ENCODE results near the gene PRR9.

Gene PRR9

GRCh38 chr1:153203130-153203529 is 14.3 kb upstream of the PRR9 start, which contains the start of gene LELP1:
TSS of gene LELP1 (plus strand) at chr1:153203430. CDS start at chr1:153204708, 1,278 bp downstream.
- no peaks in the 10 kb centered on the region for H3K9me3 ChIP-seq (ENCODE audit: insufficient read depth, low read length, severe bottlenecking)
- H3K27me3 ChIP-seq (ENCODE audit: insufficient read depth, low read length, poor library complexity) = peaks cover 22% of the 10 kb centered on the region
- no peaks in the 10 kb centered on the region for H4K20me1 ChIP-seq (ENCODE audit: insufficient read depth, low read length)
- no peaks in the 10 kb centered on the region for H3K4me1 ChIP-seq (ENCODE audit: insufficient read depth, low read length)
- DNase-seq = no peak
- H2AFZ ChIP-seq (ENCODE audit: low read depth, low read length) = no peak within 1 kb of the TSS
- no peak within 1 kb of the TSS for H3K9ac ChIP-seq (ENCODE audit: low read depth, low read length)
- H3K36me3 ChIP-seq (ENCODE audit: insufficient read depth, low read length) = no peaks in the 10 kb centered on the region
- no peak within 1 kb of the TSS for H3K27ac ChIP-seq (ENCODE audit: low read length)
- H3K4me2 ChIP-seq (ENCODE audit: insufficient read depth, low read length) = no peak within 1 kb of the TSS
- TF ChIP-seq CTCF (IDR thresholded peaks at IDR 0.05; ENCODE audit: borderline replicate concordance, extremely low read depth, low read length, poor library complexity, severe bottlenecking) = no peak
- TF ChIP-seq EZH2 (IDR thresholded peaks at IDR 0.05; ENCODE audit: borderline replicate concordance, low read depth, low read length, severe bottlenecking) = no peak
- ATAC-seq (ENCODE audit: insufficient read depth, low read depth) = no peak
- H3K79me2 ChIP-seq (ENCODE audit: insufficient read depth, low read length) = no peaks in the 10 kb centered on the region
- H3K4me3 ChIP-seq (ENCODE audit: low read depth in 1 of 2, low read length in 2 of 2) = no peak within 1 kb of the TSS

DNA sequence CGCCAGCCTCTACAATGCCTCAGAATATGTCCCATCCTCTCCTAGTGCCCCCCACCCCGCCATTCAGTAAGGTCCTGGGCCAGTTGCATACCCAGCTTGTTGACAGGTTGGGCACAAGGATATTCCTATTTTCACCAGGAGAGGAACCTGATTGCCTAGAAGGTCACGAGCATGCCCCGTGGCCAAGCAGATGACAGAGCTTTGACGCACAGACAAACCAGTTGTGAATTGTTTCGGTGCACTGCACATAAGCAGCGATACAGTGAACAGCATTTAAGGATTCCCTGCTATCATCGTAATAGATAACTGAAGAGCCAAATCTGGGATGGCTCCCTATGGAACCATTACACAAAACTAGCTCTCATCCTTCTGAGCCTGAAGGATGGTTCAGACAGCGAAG is 10.8 kb upstream of the PRR9 start:
- no peaks in the 10 kb centered on the region for H4K20me1 ChIP-seq (ENCODE audit: insufficient read depth, low read length)
- H2AFZ ChIP-seq (ENCODE audit: low read depth, low read length) = no peak overlapping the region
- TF ChIP-seq CTCF (IDR thresholded peaks at IDR 0.05; ENCODE audit: borderline replicate concordance, extremely low read depth, low read length, poor library complexity, severe bottlenecking) (no peak), EZH2 (IDR thresholded peaks at IDR 0.05; ENCODE audit: borderline replicate concordance, low read depth, low read length, severe bottlenecking) (no peak)
- no peak overlapping the region for H3K4me3 ChIP-seq (ENCODE audit: low read depth in 1 of 2, low read length in 2 of 2)
- H3K4me1 ChIP-seq (ENCODE audit: insufficient read depth, low read length) = no peaks in the 10 kb centered on the region
- ATAC-seq (ENCODE audit: insufficient read depth, low read depth) (no peak), DNase-seq (no peak)
- no peak overlapping the region for H3K4me2 ChIP-seq (ENCODE audit: insufficient read depth, low read length)
- H3K79me2 ChIP-seq (ENCODE audit: insufficient read depth, low read length) = no peaks in the 10 kb centered on the region
- no peak overlapping the region for H3K27ac ChIP-seq (ENCODE audit: low read length)
- no peaks in the 10 kb centered on the region for H3K9me3 ChIP-seq (ENCODE audit: insufficient read depth, low read length, severe bottlenecking)
- no peak overlapping the region for H3K9ac ChIP-seq (ENCODE audit: low read depth, low read length)
- H3K36me3 ChIP-seq (ENCODE audit: insufficient read depth, low read length) = no peaks in the 10 kb centered on the region
- peaks cover 4% of the 10 kb centered on the region for H3K27me3 ChIP-seq (ENCODE audit: insufficient read depth, low read length, poor library complexity)

DNA sequence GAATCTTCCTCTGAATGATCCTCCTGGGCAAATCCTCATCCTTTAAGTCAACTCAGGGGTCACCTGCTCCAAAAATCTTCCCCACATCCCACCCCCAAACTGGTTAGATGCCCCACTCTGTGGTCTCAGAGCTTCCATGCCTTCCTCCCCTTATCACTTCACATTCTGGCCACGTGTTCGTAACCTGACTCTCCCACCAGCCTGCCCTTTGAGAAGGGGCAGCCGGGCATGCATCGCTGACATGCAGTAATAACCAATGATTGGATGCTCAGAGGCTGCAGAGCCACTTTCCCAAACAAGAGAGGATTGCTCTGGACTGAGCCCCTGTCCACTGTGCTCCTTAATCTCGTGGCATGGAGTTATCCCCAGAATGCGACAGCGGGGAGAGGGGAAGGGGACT is 7.2 kb upstream of the PRR9 start:
- no peak for DNase-seq
- H3K4me3 ChIP-seq (ENCODE audit: low read depth in 1 of 2, low read length in 2 of 2) = no peak overlapping the region
- H4K20me1 ChIP-seq (ENCODE audit: insufficient read depth, low read length) = no peaks in the 10 kb centered on the region
- peaks cover 5% of the 10 kb centered on the region for H3K27me3 ChIP-seq (ENCODE audit: insufficient read depth, low read length, poor library complexity)
- H3K4me1 ChIP-seq (ENCODE audit: insufficient read depth, low read length) = no peaks in the 10 kb centered on the region
- TF ChIP-seq EZH2 (IDR thresholded peaks at IDR 0.05; ENCODE audit: borderline replicate concordance, low read depth, low read length, severe bottlenecking) (no peak), CTCF (IDR thresholded peaks at IDR 0.05; ENCODE audit: borderline replicate concordance, extremely low read depth, low read length, poor library complexity, severe bottlenecking) (no peak)
- H3K9ac ChIP-seq (ENCODE audit: low read depth, low read length) = no peak overlapping the region
- no peak overlapping the region for H3K4me2 ChIP-seq (ENCODE audit: insufficient read depth, low read length)
- no peak overlapping the region for H2AFZ ChIP-seq (ENCODE audit: low read depth, low read length)
- no peaks in the 10 kb centered on the region for H3K79me2 ChIP-seq (ENCODE audit: insufficient read depth, low read length)
- H3K36me3 ChIP-seq (ENCODE audit: insufficient read depth, low read length) = no peaks in the 10 kb centered on the region
- no peaks in the 10 kb centered on the region for H3K9me3 ChIP-seq (ENCODE audit: insufficient read depth, low read length, severe bottlenecking)
- ATAC-seq (ENCODE audit: insufficient read depth, low read depth) = no peak
- no peak overlapping the region for H3K27ac ChIP-seq (ENCODE audit: low read length)

DNA sequence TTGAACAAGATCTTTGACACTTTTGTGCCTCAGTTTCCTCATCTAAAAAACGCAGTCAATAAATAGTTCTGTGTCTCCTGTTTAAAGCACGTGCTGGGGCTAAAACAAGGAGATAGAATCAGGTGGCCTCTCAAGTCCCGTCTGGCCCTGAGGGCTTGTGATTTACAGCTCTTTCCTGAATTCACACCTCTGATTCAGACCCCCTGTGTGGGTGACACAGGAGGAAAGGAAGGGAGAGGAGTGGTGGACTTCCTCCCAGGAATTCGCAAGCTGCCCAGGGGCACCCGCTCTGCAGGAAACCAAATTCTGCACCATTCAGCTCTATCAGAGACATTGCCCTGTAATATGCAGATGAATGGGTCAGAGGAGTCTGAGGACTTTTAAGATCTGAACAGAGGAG is 5.2 kb upstream of the PRR9 start:
- TF ChIP-seq EZH2 (IDR thresholded peaks at IDR 0.05; ENCODE audit: borderline replicate concordance, low read depth, low read length, severe bottlenecking) = no peak
- no peak for TF ChIP-seq CTCF (IDR thresholded peaks at IDR 0.05; ENCODE audit: borderline replicate concordance, extremely low read depth, low read length, poor library complexity, severe bottlenecking)
- no peak overlapping the region for H3K9ac ChIP-seq (ENCODE audit: low read depth, low read length)
- H3K9me3 ChIP-seq (ENCODE audit: insufficient read depth, low read length, severe bottlenecking) = no peaks in the 10 kb centered on the region
- H3K4me1 ChIP-seq (ENCODE audit: insufficient read depth, low read length) = no peaks in the 10 kb centered on the region
- H3K79me2 ChIP-seq (ENCODE audit: insufficient read depth, low read length) = no peaks in the 10 kb centered on the region
- H3K27me3 ChIP-seq (ENCODE audit: insufficient read depth, low read length, poor library complexity) = peaks cover 5% of the 10 kb centered on the region
- H3K4me2 ChIP-seq (ENCODE audit: insufficient read depth, low read length) = no peak overlapping the region
- no peaks in the 10 kb centered on the region for H3K36me3 ChIP-seq (ENCODE audit: insufficient read depth, low read length)
- H3K4me3 ChIP-seq (ENCODE audit: low read depth in 1 of 2, low read length in 2 of 2) = no peak overlapping the region
- no peak for DNase-seq
- H3K27ac ChIP-seq (ENCODE audit: low read length) = no peak overlapping the region
- no peak overlapping the region for H2AFZ ChIP-seq (ENCODE audit: low read depth, low read length)
- no peaks in the 10 kb centered on the region for H4K20me1 ChIP-seq (ENCODE audit: insufficient read depth, low read length)
- ATAC-seq (ENCODE audit: insufficient read depth, low read depth) = no peak

All from DND-41 (cell line).